K562 (cell line): ENCODE data around the gene CDC42EP2. TPM values are rescaled to one million over a fixed set of nuclear protein-coding genes. Genes with fewer than 3 reads are reported as not detected.
A peak's percentile ranks its signal among the peaks of the same experiment; 100 is the strongest.

ENCODE experiments used
- ARID1B ChIP-seq: fragments of 450-650 bp; IDR thresholded peaks from 2 replicates; pipeline ENCODE4 v1.6.1; 2016; ENCODE audit warnings: antibody characterized with exemption, mild to moderate bottlenecking, inconsistent platforms
- ATF7 ChIP-seq: fragments of 450-650 bp; IDR thresholded peaks from 2 replicates; pipeline ENCODE4 v1.7.1; 2014; ENCODE audit warnings: mild to moderate bottlenecking, moderate library complexity
- HNRNPLL ChIP-seq: fragments of 200-400 bp; formaldehyde crosslinking; IDR thresholded peaks from 2 replicates; pipeline ENCODE4 v1.6.1; 2017; ENCODE audit warnings: low read length, low read depth, mild to moderate bottlenecking; ENCODE audit not compliant: poor library complexity, severe bottlenecking
- ID3 ChIP-seq, 2 experiments: fragments of 250-450 bp in 1 of 2; fragments of 450-650 bp in 1 of 2; sonication (Bioruptor Pico) in 1 of 2; IDR thresholded peaks; 2 replicates each; pipeline versions ENCODE4 v1.6.1 to v1.8.0; 2016 to 2021; ENCODE audit warnings: mild to moderate bottlenecking in 2 of 2, moderate library complexity in 2 of 2, missing compliant biosample characterization in 1 of 2, missing genetic modification characterization in 1 of 2
- KDM5B ChIP-seq: fragments of 200-600 bp; sonication (generic); IDR thresholded peaks from 2 replicates; pipeline ENCODE4 v1.6.1; 2012; ENCODE audit warnings: low read depth, mild to moderate bottlenecking, moderate library complexity, low read length, control low read depth, inconsistent platforms; ENCODE audit not compliant: insufficient replicate concordance
- KLF16 ChIP-seq: IDR thresholded peaks from 2 replicates; pipeline ENCODE4 v1.6.1; 2016; ENCODE audit warnings: antibody characterized with exemption
- L3MBTL2 ChIP-seq: fragments of 450-650 bp; IDR thresholded peaks from 2 replicates; pipeline ENCODE4 v1.6.1; 2016; ENCODE audit warnings: mild to moderate bottlenecking, moderate library complexity
- MIER1 ChIP-seq: fragments of 450-650 bp; IDR thresholded peaks from 2 replicates; pipeline ENCODE4 v1.6.1; 2016; ENCODE audit warnings: antibody characterized with exemption, mild to moderate bottlenecking, low read depth
- SIN3A ChIP-seq, 2 experiments: fragments of 150-350 bp in 1 of 2; IDR thresholded peaks; 2 replicates each; pipeline ENCODE4 v1.6.1; 2011 to 2016; ENCODE audit warnings: borderline replicate concordance in 2 of 2, low read depth in 2 of 2, low read length in 2 of 2, mild to moderate bottlenecking in 2 of 2, moderate library complexity in 2 of 2; ENCODE audit not compliant: control insufficient read depth in 1 of 2
- STAG1 ChIP-seq: sonication (generic); formaldehyde crosslinking; IDR thresholded peaks from 2 replicates; pipeline ENCODE4 v1.5.0; 2020; ENCODE audit warnings: missing genetic modification reagents, borderline replicate concordance
- TAF9B ChIP-seq: fragments of 450-650 bp; IDR thresholded peaks from 2 replicates; pipeline ENCODE4 v1.6.1; 2018; ENCODE audit warnings: mild to moderate bottlenecking; ENCODE audit not compliant: partially characterized antibody
- ZKSCAN1 ChIP-seq: fragments of 150-350 bp; IDR thresholded peaks from 2 replicates; pipeline ENCODE4 v1.6.1; 2016; ENCODE audit warnings: low read depth, low read length
- ZNF263 ChIP-seq: sonication (generic); formaldehyde crosslinking; IDR thresholded peaks from 2 replicates; pipeline ENCODE4 v1.8.0; 2022; ENCODE audit warnings: mild to moderate bottlenecking, missing genetic modification reagents, borderline replicate concordance
- ZNF384 ChIP-seq: IDR thresholded peaks from 2 replicates; pipeline ENCODE4 v1.6.1; 2012; ENCODE audit warnings: low read depth, low read length, improper control_type of control experiment
- ZSCAN29 ChIP-seq: fragments of 450-650 bp; IDR thresholded peaks from 2 replicates; pipeline ENCODE4 v1.6.1; 2017
- polyA plus RNA-seq, 8 experiments: library from polyadenylated mRNA; depleted of rRNA in 4 of 8; stranded (reverse) in 5 of 8; unstranded in 3 of 8; fragments of >200 nt; fragmentation: Nextera tagmentation in 2 of 8; fragmentation: Illumina TruSeq in 1 of 8; extraction: Ambion mirVana in 2 of 8; extraction: Trizol in 1 of 8; gene quantifications; 2 replicates each; pipeline versions ENCODE4 v1.2.1 to v1.2.3, GENCODE V29; 2011 to 2014; ENCODE audit warnings: inconsistent platforms in 1 of 8, missing spikeins in 1 of 8
- total RNA-seq, 7 experiments: library from RNA; depleted of rRNA in 6 of 7; stranded (reverse); fragments of >200 nt in 6 of 7; fragmentation: Illumina TruSeq in 2 of 7; extraction: Trizol in 2 of 7; gene quantifications; 2 replicates each; pipeline versions ENCODE4 v1.2.1 to v1.2.3, GENCODE V29; 2011 to 2021; ENCODE audit warnings: low replicate concordance in 1 of 7
- TF ChIP-seq, protein P1 (sequence below): IDR thresholded peaks from 2 replicates; pipeline ENCODE4 v1.6.1; 2011; ENCODE audit warnings: borderline replicate concordance, low read depth, mild to moderate bottlenecking, moderate library complexity, low read length; ENCODE audit not compliant: insufficient read depth, poor library complexity, severe bottlenecking
- TF ChIP-seq, protein P2 (sequence below): fragments of 450-650 bp; IDR thresholded peaks from 2 replicates; pipeline ENCODE4 v1.6.1; 2016; ENCODE audit warnings: antibody characterized with exemption
- TF ChIP-seq, protein P3 (sequence below): sonication (generic); formaldehyde crosslinking; IDR thresholded peaks from 2 replicates; pipeline ENCODE4 v1.8.0; 2022; ENCODE audit warnings: missing genetic modification reagents, mild to moderate bottlenecking, moderate library complexity, borderline replicate concordance
- TF ChIP-seq, protein P4 (sequence below): sonication (generic); formaldehyde crosslinking; IDR thresholded peaks from 2 replicates; pipeline ENCODE4 v1.8.0; 2022; ENCODE audit warnings: missing genetic modification reagents, mild to moderate bottlenecking, borderline replicate concordance

Gene CDC42EP2
- total and polyA plus RNA-seq, 9 of the 15 experiments (the other 6 are each of a cell fraction or from before 2014, with no cell fraction given): 0.27 to 3.5 (median 0.83) TPM; not detected in 1

- TF ChIP-seq ZNF263 (CRISPR knock-in tag): peak; percentile 33; the same call in 1 of the 2 replicates
- peak; percentile 87 for TF ChIP-seq L3MBTL2
- no peak for TF ChIP-seq ID3 (CRISPR knock-in tag; IDR thresholded peaks at IDR 0.05)
- TF ChIP-seq ID3 (tag; IDR thresholded peaks at IDR 0.05): peak; percentile 19; the same call in 1 of the 2 replicates
- 0 out of 2 replicates have a peak, but pooled peaks have one; percentile 19 for TF ChIP-seq ZSCAN29
- TF ChIP-seq STAG1: peak; percentile 30; the same call in 1 of the 2 replicates
- peak; percentile 6 for TF ChIP-seq KDM5B
- peak; percentile 38; the same call in 1 of the 2 replicates for TF ChIP-seq ATF7
- peak in 1 of 2 experiments; percentile 38; a peak in 2 of 4 replicates for TF ChIP-seq SIN3A (IDR thresholded peaks at IDR 0.05; ENCODE audit: borderline replicate concordance in 2 of 2, control insufficient read depth in 1 of 2, low read depth in 2 of 2, low read length in 2 of 2)
- TF ChIP-seq, protein P1, sequence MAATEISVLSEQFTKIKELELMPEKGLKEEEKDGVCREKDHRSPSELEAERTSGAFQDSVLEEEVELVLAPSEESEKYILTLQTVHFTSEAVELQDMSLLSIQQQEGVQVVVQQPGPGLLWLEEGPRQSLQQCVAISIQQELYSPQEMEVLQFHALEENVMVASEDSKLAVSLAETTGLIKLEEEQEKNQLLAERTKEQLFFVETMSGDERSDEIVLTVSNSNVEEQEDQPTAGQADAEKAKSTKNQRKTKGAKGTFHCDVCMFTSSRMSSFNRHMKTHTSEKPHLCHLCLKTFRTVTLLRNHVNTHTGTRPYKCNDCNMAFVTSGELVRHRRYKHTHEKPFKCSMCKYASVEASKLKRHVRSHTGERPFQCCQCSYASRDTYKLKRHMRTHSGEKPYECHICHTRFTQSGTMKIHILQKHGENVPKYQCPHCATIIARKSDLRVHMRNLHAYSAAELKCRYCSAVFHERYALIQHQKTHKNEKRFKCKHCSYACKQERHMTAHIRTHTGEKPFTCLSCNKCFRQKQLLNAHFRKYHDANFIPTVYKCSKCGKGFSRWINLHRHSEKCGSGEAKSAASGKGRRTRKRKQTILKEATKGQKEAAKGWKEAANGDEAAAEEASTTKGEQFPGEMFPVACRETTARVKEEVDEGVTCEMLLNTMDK: peak; percentile 79
- TF ChIP-seq MIER1: no peak
- TF ChIP-seq ARID1B: peak; percentile 14; the same call in 1 of the 2 replicates
- no peak for TF ChIP-seq TAF9B
- 0 out of 2 replicates have a peak, but pooled peaks have one; percentile 30 for TF ChIP-seq KLF16
- TF ChIP-seq, protein P2, sequence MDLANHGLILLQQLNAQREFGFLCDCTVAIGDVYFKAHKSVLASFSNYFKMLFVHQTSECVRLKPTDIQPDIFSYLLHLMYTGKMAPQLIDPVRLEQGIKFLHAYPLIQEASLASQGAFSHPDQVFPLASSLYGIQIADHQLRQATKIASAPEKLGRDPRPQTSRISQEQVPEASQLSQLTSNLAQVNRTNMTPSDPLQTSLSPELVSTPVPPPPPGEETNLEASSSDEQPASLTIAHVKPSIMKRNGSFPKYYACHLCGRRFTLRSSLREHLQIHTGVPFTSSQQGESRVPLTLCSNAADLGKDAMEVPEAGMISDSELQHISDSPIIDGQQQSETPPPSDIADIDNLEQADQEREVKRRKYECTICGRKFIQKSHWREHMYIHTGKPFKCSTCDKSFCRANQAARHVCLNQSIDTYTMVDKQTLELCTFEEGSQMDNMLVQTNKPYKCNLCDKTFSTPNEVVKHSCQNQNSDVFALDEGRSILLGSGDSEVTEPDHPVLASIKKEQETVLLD: peak; percentile 47; the same call in 1 of the 2 replicates
- TF ChIP-seq, protein P3, sequence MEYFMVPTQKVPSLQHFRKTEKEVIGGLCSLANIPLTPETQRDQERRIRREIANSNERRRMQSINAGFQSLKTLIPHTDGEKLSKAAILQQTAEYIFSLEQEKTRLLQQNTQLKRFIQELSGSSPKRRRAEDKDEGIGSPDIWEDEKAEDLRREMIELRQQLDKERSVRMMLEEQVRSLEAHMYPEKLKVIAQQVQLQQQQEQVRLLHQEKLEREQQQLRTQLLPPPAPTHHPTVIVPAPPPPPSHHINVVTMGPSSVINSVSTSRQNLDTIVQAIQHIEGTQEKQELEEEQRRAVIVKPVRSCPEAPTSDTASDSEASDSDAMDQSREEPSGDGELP (CRISPR knock-in tag): peak; percentile 48; the same call in 1 of the 2 replicates
- TF ChIP-seq ZKSCAN1: peak; percentile 36; the same call in 1 of the 2 replicates
- TF ChIP-seq HNRNPLL: peak; percentile 24
- 0 out of 2 replicates have a peak, but pooled peaks have one; percentile 14 for TF ChIP-seq ZNF384
- TF ChIP-seq, protein P4, sequence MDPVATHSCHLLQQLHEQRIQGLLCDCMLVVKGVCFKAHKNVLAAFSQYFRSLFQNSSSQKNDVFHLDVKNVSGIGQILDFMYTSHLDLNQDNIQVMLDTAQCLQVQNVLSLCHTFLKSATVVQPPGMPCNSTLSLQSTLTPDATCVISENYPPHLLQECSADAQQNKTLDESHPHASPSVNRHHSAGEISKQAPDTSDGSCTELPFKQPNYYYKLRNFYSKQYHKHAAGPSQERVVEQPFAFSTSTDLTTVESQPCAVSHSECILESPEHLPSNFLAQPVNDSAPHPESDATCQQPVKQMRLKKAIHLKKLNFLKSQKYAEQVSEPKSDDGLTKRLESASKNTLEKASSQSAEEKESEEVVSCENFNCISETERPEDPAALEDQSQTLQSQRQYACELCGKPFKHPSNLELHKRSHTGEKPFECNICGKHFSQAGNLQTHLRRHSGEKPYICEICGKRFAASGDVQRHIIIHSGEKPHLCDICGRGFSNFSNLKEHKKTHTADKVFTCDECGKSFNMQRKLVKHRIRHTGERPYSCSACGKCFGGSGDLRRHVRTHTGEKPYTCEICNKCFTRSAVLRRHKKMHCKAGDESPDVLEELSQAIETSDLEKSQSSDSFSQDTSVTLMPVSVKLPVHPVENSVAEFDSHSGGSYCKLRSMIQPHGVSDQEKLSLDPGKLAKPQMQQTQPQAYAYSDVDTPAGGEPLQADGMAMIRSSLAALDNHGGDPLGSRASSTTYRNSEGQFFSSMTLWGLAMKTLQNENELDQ: no peak
These were observed 669 bp downstream of the CDC42EP2 start (continued) for GRCh38 chr11:65315204-65315865.
